GM10266 (cell line): ENCODE results near the gene JMJD8.
A peak's percentile ranks its signal among the peaks of the same experiment; 100 is the strongest.

Experiments
- DNase-seq: peaks from one replicate; pipeline ENCODE4 v3.0.0; 2012; ENCODE audit errors: extremely low spot score
- CTCF ChIP-seq: IDR thresholded peaks from 2 replicates; pipeline ENCODE4 v1.5.1; 2012; ENCODE audit warnings: mild to moderate bottlenecking, low read depth; ENCODE audit not compliant: control insufficient read depth, insufficient read depth; ENCODE audit errors: missing control alignments

Gene JMJD8

GRCh38 chr16:648781-649589, 35.1 kb downstream of the JMJD8 start, which contains the start of gene WDR90:
Gene WDR90 (plus strand): TSS chr16:649365. CDS start chr16:649417, 52 bp downstream.
- peak; percentile 99 for DNase-seq
- no peak for TF ChIP-seq CTCF

- peak; percentile 70 for DNase-seq
- TF ChIP-seq CTCF = peak; percentile 74
These were observed 35.9 kb downstream of the JMJD8 start for GRCh38 chr16:648071-648780.

GRCh38 chr16:647173-647902, 36.8 kb downstream of the JMJD8 start:
- DNase-seq = no peak
- TF ChIP-seq CTCF = no peak

GRCh38 chr16:646679-647172, 37.4 kb downstream of the JMJD8 start:
- no peak for TF ChIP-seq CTCF
- no peak for DNase-seq

GRCh38 chr16:645852-646678, 38.1 kb downstream of the JMJD8 start:
- no peak for TF ChIP-seq CTCF
- DNase-seq = no peak

- no peak for DNase-seq
- no peak for TF ChIP-seq CTCF
These were observed 39.6 kb downstream of the JMJD8 start for GRCh38 chr16:644556-644955.
